NCI-H345 (cell line): ENCODE measurements around the gene MTARC1.

Experiments
- DNase-seq: peaks from one replicate; lab custom pipeline; 2025; lab: John Stamatoyannopoulos, UW

MTARC1 gene

DNA sequence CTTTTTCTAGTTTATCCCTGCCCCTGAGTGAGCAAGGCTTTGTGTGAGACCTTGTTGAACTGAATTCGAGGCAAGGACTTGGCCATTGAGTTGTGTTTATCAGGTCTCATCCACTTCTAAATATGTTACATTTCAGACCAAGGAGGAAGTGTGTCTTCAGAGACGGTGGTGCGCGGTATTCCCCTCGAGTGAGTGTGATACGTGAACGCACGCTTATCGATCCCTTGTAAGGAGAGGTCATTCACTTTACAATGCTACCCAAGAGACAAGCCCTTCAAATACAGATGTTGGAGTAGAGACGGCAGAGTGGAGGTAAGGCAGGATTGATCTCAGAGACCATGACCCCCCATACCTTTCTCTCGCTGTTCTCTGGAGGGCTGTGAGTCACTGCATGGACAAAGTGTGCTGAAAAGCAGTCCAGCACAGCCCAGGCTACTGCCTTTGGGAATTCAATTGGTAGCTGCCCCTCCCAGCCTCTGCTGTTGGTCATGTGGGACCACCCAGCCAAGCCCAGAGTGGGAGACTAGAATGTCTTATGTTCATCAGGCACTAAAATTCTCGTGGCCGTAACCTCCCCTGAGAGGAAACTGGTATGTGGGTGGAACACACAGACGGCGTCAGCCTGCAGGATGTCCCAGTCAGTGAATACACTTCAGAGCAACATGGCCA, 16.3 kb upstream of the MTARC1 start:
- DNase-seq, result no peak

- DNase-seq, result no peak
Measured at GRCh38 chr1:220772846-220773245, 13.9 kb upstream of the MTARC1 start.

GRCh38 chr1:220775240-220775853, 11.4 kb upstream of the MTARC1 start:
- no peak for DNase-seq

DNA sequence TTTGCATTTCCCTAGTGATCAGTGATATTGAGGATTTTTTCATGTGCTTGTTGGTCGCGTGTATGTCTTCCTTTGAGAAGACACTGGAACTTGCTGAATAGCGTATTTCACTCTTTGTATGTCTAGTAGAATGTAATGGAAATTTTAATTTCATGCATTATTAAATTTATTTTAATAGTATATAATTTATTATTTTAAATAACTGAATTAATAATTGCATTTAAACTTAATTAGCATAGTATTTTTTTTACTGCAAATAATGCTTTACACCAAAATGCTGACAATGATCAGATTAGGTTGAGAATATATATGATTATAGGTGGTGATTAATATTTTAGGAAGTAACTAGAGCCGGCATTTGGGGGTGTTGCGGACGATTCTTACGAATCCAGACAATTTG, 10.5 kb upstream of the MTARC1 start:
- DNase-seq, result no peak

DNA sequence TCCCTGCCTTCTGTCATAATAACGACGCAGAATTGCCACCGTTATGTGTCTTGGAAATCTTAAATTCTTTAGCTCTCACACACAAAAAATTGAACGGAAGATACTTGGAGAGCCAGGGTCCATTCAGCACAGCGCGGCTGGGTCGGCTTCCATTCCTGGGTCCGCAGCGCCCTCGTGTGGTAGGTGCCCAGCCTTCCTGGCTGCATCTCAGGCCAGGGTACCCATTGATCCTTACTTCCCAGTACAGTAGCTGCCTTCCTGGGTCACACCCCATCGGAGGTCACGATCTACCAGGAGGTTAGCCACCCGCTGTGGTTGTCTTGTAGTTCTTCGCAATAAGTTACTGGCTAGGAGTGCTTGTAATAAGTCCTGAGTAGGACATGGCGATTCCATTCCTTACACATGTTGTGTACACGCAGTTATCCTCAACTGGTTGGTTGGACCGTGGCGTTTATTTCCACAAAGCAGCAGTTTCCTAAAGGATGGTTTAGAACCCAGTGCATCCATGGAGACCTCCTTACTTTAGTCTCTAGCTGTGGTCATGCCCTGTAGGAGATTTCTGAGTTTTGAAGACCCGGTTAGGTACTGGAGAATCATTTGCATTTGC, 9.9 kb upstream of the MTARC1 start:
- peak; percentile 83 for DNase-seq

- DNase-seq, result no peak
Measured at GRCh38 chr1:220783453-220783852, 3.3 kb upstream of the MTARC1 start.

- DNase-seq, result no peak
Measured at GRCh38 chr1:220784751-220785150, 2.0 kb upstream of the MTARC1 start.

DNA sequence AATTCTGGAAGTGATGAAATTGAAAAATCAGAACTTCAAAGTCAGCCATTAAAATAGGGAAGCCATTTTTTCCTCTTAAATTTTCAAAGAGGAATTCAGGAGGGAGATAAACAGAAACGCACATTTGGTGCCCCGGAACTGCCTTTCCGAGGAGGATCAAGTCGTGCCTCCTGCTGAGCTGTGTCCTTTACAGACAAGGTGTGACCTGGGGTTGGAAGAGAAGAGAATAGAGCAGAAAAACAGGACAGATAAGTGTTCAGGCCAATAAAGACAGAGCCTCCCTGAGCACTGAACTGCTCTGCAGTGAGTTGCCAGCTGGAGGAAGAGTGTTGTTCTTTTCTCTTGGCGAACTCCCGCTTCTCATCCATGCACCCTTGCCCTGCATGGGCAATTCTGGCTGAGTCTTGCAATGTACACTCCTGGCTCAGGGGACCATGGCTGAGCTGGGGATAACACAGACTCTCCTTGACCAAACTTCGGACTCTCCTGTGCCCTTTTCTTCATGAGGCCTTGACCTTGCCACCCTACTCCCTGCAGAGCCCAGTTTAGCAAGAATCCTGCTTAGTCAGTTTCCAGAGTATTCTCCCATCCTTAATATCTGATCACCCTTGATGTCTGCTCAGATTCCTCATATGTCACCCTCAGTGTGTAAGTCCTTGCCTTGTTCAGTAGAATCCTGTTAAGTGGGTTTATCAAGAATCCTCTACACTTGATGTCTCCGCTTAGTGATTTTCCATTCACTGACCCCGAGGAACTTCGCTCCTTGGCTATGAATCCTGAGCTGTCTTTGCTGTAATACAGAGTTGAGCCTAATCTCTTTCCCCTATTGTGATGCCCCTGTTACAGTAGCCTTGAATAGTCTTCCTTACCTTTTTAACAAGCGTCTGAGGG, 1.3 kb upstream of the MTARC1 start:
- DNase-seq, result no peak

- DNase-seq, result no peak
Measured at GRCh38 chr1:220786057-220786336, 716 bp upstream of the MTARC1 start.

DNA sequence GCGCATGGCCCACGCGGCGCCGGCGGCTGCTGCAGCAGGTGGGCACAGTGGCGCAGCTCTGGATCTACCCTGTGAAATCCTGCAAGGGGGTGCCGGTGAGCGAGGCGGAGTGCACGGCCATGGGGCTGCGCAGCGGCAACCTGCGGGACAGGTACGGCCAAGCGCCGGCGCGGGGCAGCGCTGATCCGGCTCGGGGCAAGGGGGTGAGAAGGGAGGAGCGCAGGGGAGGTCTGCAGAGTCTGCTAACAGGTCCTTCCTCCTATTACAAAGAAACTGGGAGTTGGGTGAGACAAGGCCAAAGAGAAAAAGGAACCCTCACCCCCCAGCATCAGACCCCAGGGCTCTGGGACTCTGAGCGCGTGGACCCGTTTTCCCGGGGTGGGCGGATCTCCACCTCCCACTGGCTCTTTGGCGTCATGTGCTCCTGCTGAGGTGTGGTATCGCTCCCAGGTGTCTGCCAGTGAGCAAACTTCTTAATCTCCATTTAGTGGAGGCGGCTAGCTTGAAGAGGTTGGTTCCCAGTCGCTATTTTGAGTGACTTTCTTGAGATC, 431 bp downstream of the MTARC1 start:
- peak; percentile 70 for DNase-seq

- DNase-seq, result no peak
Measured at GRCh38 chr1:220788900-220789299, 2.2 kb downstream of the MTARC1 start.

DNA sequence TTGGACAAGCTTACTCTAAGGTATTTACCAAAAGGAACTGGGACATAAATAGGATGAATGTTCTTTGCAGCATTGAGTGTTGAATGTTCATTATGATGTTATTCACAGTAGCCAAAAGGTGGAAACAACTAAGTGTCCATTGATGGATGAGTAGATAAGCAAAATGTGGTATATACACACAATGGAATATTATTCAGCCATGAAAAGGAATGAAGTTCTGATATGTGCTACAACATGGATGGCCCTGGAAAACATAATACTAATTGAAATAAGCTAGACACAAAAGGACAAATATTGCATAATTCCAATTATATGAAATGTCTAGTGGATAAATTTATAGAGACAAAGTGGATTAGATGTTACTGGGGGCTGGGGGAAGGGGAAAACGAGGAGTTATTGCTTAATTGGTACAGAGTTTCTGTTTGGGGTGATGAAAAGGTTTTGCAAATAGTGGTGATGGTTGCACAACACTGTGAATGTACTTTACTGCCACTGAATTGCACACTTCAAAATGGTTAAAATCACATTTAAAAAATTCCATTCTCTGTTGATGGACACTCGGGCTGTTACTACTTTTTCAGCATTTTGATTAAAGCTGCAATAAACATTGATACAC, 2.9 kb downstream of the MTARC1 start:
- DNase-seq, result no peak

DNA sequence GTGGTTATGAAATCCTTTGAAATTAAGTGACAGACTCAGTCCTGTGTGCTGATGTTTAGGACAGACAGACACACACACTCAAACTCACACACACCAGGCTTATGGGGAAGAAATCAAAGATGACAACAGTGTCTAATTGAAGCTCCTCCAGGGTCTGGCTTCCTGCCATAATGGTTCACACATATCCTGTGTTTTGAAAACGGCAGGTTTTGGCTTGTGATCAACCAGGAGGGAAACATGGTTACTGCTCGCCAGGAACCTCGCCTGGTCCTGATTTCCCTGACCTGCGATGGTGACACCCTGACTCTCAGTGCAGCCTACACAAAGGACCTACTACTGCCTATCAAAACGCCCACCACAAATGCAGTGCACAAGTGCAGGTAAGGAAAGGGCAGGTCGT, 4.6 kb downstream of the MTARC1 start:
- peak; percentile 61 for DNase-seq

- DNase-seq, result no peak
Measured at GRCh38 chr1:220791956-220792355, 5.2 kb downstream of the MTARC1 start.

- DNase-seq, result no peak
Measured at GRCh38 chr1:220796530-220796929, 9.8 kb downstream of the MTARC1 start.

DNA sequence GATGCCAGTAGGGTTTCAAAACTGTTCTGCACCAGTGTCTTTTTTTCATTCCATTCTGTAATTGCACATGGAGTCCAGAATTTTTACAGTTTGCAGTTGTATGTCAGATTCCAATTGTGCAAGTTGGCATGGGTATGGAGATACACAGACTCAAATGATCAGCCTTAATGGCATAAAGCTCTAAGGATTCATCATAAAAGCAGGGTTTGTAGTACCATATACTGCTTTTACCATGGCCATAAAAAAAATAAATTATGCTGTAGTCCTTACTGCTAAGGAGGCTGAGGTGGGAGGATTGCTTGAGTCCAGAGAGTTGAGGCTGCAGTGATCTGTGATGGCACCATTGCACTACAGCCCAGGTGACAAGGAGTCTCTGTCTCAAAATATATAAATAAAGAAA, 10.3 kb downstream of the MTARC1 start:
- no peak for DNase-seq

- DNase-seq, result no peak
Measured at GRCh38 chr1:220797553-220797952, 10.8 kb downstream of the MTARC1 start.

DNA sequence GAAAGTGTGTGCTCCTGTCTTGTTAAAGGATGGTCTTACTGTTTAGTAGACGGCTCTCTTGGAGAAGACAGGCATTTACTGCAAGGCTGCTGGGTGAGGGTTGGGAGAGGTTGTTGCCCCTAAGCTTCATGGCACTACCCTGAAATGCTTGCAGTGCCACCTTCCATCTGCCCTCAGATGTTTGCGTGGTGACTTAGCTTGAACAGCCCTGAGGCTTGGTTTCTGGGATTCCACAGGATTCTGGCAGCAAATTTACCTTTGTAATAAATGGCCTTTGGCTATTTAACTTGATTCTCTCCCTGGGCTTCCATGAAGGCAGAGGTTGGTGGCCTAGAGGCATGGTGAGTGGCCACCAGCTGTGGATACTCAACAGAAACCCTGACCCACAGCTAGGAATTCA, 11.6 kb downstream of the MTARC1 start:
- DNase-seq, result no peak

- no peak for DNase-seq
Measured at GRCh38 chr1:220800262-220800661, 13.5 kb downstream of the MTARC1 start.

- DNase-seq, result peak; percentile 24
Measured at GRCh38 chr1:220803401-220804201, 16.9 kb downstream of the MTARC1 start.

DNA sequence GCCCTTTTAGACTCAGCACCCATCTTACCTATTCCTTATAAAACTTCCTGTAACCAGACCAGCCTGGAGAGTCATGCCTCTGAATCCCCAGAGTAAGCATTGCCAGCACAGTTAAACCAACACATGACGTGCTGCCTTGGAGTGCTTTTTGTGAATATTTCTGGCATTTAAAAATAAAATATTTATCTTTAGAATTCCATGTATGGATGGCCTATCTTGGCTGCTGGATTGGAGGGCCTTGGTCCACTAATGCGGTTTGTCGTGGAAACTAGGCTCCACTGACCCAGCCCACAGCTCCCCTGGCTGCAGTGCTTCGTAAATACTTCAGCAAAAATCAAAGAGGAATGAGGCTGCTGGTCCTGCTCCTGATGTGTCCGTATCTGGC, 17.5 kb downstream of the MTARC1 start:
- no peak for DNase-seq
